T-helper 2 cell treated with Interferon-gamma antibody and Interleukin-4, amounts not matched to agents 5 μg/mL and 100 μg/mL, for 36 hours (primary cell): ENCODE results near the gene SERPINH1.
"Not testable (repeated sequence)": the region's sequence is repeated elsewhere in the genome, so short reads cannot be mapped to it uniquely, and the experiment has no call there.

Experiments
- DNase-seq: peaks from one replicate; pipeline ENCODE4 v3.0.0; 2021; ENCODE audit warnings: low spot score
- H3K27ac Mint-ChIP-seq: one replicate; pipeline ENCODE4 v1.8.0; 2021; ENCODE audit warnings: mild to moderate bottlenecking, mixed read lengths
- H3K27me3 Mint-ChIP-seq: one replicate; pipeline ENCODE4 v1.8.0; 2021; ENCODE audit warnings: low read depth, mixed read lengths
- H3K36me3 Mint-ChIP-seq: one replicate; pipeline ENCODE4 v1.8.0; 2021; ENCODE audit warnings: low read depth, mixed read lengths
- H3K4me1 Mint-ChIP-seq: one replicate; pipeline ENCODE4 v1.8.0; 2021; ENCODE audit warnings: low read depth, mixed read lengths
- H3K4me3 Mint-ChIP-seq: one replicate; pipeline ENCODE4 v1.8.0; 2022; ENCODE audit warnings: mild to moderate bottlenecking, moderate library complexity, mixed read lengths
- H3K9me3 Mint-ChIP-seq: one replicate; pipeline ENCODE4 v1.8.0; 2021; ENCODE audit warnings: mixed read lengths

The SERPINH1 gene

DNA sequence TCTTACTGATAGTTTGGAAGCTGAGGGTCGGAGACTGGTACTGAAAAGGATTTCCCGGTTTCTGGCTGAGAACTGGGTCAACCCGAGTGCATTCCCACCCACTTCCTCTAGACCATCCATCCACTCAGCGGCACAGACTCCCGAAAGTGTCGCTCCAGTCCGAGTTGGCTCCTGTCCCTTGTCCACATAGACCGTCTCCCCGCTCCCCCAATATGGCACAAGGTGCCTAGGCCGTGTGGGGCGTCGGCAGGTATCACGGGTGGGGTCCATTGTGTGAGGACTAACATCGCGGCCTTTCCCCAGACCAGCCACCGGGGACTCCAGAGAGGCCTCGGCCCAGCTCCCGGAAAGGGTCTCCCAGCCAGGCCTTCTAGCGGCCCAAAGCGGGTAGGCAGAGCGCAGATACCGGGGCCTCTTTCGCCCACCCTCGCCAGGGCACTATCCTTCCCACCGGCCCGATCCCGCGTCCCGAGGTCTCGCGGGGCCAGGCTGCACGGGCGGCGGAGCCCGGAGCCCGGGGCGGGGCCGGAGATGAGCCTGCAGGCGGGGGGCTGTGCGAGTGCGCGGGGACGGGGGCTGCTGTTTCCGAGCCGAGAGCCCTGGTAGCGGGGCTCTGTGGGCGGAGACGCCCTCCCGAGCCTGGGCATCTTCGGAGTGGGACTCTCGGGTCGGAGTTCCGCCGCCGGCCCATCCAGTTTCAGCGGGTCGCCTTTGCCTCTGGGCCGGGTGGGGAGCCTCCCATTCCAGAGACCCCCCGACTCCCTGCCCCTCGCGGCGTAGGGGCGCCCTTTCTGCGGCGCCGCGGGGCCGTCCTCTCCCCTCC lies 21.1 kb downstream of the SERPINH1 start:
- peaks cover 10% of the 10 kb centered on the region for H3K4me1 Mint-ChIP-seq
- H3K9me3 Mint-ChIP-seq: no peaks in the 10 kb centered on the region
- no peak for DNase-seq
- no peak overlapping the region for H3K27ac Mint-ChIP-seq
- H3K36me3 Mint-ChIP-seq: no peaks in the 10 kb centered on the region
- peak overlapping the region; percentile 52 for H3K4me3 Mint-ChIP-seq
- peaks cover 61% of the 10 kb centered on the region for H3K27me3 Mint-ChIP-seq

GRCh38 chr11:75583718-75584658 lies 21.9 kb downstream of the SERPINH1 start:
- Mint-ChIP-seq H3K4me1 (peaks cover 10% of the 10 kb centered on the region), H3K9me3 (no peaks in the 10 kb centered on the region), H3K36me3 (no peaks in the 10 kb centered on the region), H3K27ac (no peak overlapping the region), H3K27me3 (peaks cover 55% of the 10 kb centered on the region), H3K4me3 (peak overlapping the region; percentile 40)
- no peak for DNase-seq

- H3K36me3 Mint-ChIP-seq, H3K27ac Mint-ChIP-seq, DNase-seq, H3K9me3 Mint-ChIP-seq, H3K4me3 Mint-ChIP-seq: not testable (repeated sequence)
- peaks cover 50% of the 10 kb centered on the region for H3K27me3 Mint-ChIP-seq
- peaks cover 10% of the 10 kb centered on the region for H3K4me1 Mint-ChIP-seq
Observed at GRCh38 chr11:75584659-75585292, 22.7 kb downstream of the SERPINH1 start.

- Mint-ChIP-seq H3K4me1 (peaks cover 10% of the 10 kb centered on the region), H3K36me3 (no peaks in the 10 kb centered on the region), H3K27me3 (peaks cover 50% of the 10 kb centered on the region), H3K27ac (no peak overlapping the region), H3K4me3 (no peak overlapping the region), H3K9me3 (no peaks in the 10 kb centered on the region)
- DNase-seq: no peak
Observed at GRCh38 chr11:75585293-75585670, 23.2 kb downstream of the SERPINH1 start.

DNA sequence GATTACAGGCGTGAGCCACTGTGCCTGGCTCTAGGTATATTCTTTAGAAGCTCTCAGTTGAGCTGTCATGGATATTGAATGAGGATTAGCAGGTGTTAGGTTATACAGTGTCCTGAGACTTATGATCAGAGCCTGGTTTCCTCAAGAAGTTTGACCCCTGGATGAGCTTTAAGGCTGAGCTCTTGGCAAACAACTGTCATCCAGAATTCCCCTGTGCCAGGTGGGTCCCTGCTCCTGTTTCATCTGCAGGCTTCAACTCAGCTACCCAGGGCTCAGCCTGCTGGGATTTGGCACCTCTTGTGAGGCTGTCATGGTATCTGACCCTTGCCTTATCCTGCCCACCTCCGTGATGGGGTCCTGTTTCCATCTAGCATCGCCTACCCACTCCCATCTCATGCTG lies 24.3 kb downstream of the SERPINH1 start:
- H3K4me3 Mint-ChIP-seq: no peak overlapping the region
- no peaks in the 10 kb centered on the region for H3K36me3 Mint-ChIP-seq

GRCh38 chr11:75588051-75588481 lies 26.0 kb downstream of the SERPINH1 start:
- peaks cover 40% of the 10 kb centered on the region for H3K27me3 Mint-ChIP-seq
- H3K9me3 Mint-ChIP-seq: no peaks in the 10 kb centered on the region
- peaks cover 4% of the 10 kb centered on the region for H3K4me1 Mint-ChIP-seq
- no peaks in the 10 kb centered on the region for H3K36me3 Mint-ChIP-seq
- no peak overlapping the region for H3K27ac Mint-ChIP-seq
- H3K4me3 Mint-ChIP-seq: no peak overlapping the region
- no peak for DNase-seq

More for the DNA sequence above, 24.3 kb downstream of the SERPINH1 start:
- peaks cover 46% of the 10 kb centered on the region for H3K27me3 Mint-ChIP-seq
- DNase-seq: no peak
- H3K4me1 Mint-ChIP-seq: peaks cover 10% of the 10 kb centered on the region
- no peaks in the 10 kb centered on the region for H3K9me3 Mint-ChIP-seq
- H3K27ac Mint-ChIP-seq: no peak overlapping the region

DNA sequence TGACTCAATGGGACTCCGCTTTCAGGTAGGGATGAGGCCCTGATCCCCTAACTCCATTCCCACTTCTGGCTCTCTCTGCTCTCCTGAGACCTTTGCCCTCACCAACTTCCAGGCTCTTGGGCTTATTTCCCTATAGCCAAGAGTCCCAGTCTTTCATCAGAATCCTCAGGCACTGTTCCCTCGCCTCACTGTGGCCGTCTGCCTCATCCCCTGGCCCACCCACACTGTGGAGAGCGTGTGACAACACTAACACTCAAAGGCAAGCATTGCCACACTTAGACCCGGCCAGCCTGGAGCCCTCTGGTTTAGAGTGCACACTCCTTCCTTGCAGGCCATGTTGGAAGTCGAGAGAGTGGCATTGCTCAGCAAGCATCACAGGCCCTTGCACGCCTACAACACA lies 27.0 kb downstream of the SERPINH1 start:
- H3K27me3 Mint-ChIP-seq: peaks cover 41% of the 10 kb centered on the region
- no peaks in the 10 kb centered on the region for H3K36me3 Mint-ChIP-seq
- H3K27ac Mint-ChIP-seq: no peak overlapping the region
- H3K4me3 Mint-ChIP-seq: no peak overlapping the region
- no peaks in the 10 kb centered on the region for H3K9me3 Mint-ChIP-seq
- DNase-seq: no peak
- H3K4me1 Mint-ChIP-seq: peaks cover 4% of the 10 kb centered on the region

- H3K27me3 Mint-ChIP-seq: peaks cover 33% of the 10 kb centered on the region
- DNase-seq: no peak
- no peaks in the 10 kb centered on the region for H3K9me3 Mint-ChIP-seq
- H3K27ac Mint-ChIP-seq: no peak overlapping the region
- H3K4me1 Mint-ChIP-seq: peaks cover 4% of the 10 kb centered on the region
- no peaks in the 10 kb centered on the region for H3K36me3 Mint-ChIP-seq
- no peak overlapping the region for H3K4me3 Mint-ChIP-seq
Observed at GRCh38 chr11:75589933-75590332, 27.9 kb downstream of the SERPINH1 start.

GRCh38 chr11:75591371-75591770 lies 29.3 kb downstream of the SERPINH1 start:
- Mint-ChIP-seq H3K9me3 (no peaks in the 10 kb centered on the region), H3K4me1 (peaks cover 4% of the 10 kb centered on the region), H3K4me3 (no peak overlapping the region), H3K27me3 (peaks cover 34% of the 10 kb centered on the region), H3K36me3 (no peaks in the 10 kb centered on the region), H3K27ac (no peak overlapping the region)
- DNase-seq: no peak

DNA sequence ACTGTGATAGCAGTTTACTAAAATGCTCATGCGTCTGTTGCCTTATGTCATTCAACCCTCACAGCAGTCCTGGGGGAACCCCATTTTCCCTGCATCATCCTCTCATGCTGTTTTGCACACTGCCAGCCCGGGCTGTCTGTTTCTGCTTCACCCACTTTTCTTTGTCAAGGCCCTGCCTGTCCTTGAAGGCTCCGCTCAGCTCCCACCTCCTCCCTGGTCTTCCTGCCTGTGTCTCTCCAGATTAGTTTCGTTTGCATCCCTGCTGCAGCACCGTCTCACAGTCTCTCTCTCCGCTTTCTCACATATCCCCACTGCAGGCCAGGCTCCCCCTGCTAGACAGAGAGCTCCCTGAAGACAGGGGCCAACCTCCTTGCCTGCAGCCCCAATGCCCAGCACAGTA lies 29.9 kb downstream of the SERPINH1 start:
- DNase-seq: no peak
- H3K27me3 Mint-ChIP-seq: peaks cover 31% of the 10 kb centered on the region
- H3K4me3 Mint-ChIP-seq: no peak overlapping the region
- H3K9me3 Mint-ChIP-seq: no peaks in the 10 kb centered on the region
- peaks cover 4% of the 10 kb centered on the region for H3K4me1 Mint-ChIP-seq
- no peak overlapping the region for H3K27ac Mint-ChIP-seq
- H3K36me3 Mint-ChIP-seq: no peaks in the 10 kb centered on the region

GRCh38 chr11:75592715-75593114 lies 30.7 kb downstream of the SERPINH1 start:
- Mint-ChIP-seq H3K27me3 (peaks cover 30% of the 10 kb centered on the region), H3K36me3 (no peaks in the 10 kb centered on the region), H3K27ac (no peak overlapping the region), H3K4me3 (no peak overlapping the region), H3K4me1 (peaks cover 4% of the 10 kb centered on the region), H3K9me3 (no peaks in the 10 kb centered on the region)
- DNase-seq: no peak

- H3K27me3 Mint-ChIP-seq: peaks cover 30% of the 10 kb centered on the region
- no peak overlapping the region for H3K27ac Mint-ChIP-seq
- peaks cover 4% of the 10 kb centered on the region for H3K4me1 Mint-ChIP-seq
- H3K4me3 Mint-ChIP-seq: no peak overlapping the region
- H3K36me3 Mint-ChIP-seq: no peaks in the 10 kb centered on the region
- no peak for DNase-seq
- H3K9me3 Mint-ChIP-seq: no peaks in the 10 kb centered on the region
Observed at GRCh38 chr11:75593286-75593915, 31.3 kb downstream of the SERPINH1 start.

DNA sequence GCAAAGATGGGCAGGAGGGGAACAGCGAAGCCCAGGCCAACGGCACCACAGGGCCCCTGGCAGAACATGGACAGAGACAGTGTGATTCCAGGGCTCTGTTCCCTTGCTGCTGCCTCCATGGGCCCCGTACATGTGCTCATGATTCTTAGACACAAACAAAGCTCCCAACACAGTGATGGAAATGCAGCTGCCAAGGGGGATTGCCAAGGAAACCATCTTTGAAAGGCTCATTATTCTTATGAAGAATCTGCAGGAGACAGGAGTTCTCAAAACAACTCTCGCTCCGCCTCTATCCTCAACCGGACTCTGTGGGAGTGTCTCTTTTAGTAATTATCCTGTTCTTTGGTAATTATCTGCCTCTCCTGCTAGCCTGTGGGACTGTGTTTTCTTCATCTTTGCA lies 32.2 kb downstream of the SERPINH1 start:
- H3K27ac Mint-ChIP-seq: no peak overlapping the region
- H3K27me3 Mint-ChIP-seq: peaks cover 30% of the 10 kb centered on the region
- H3K4me3 Mint-ChIP-seq: no peak overlapping the region
- H3K9me3 Mint-ChIP-seq: no peaks in the 10 kb centered on the region
- H3K36me3 Mint-ChIP-seq: no peaks in the 10 kb centered on the region
- peaks cover 4% of the 10 kb centered on the region for H3K4me1 Mint-ChIP-seq
- DNase-seq: no peak
